GM21619 (cell line): Measurements from ENCODE around the gene TOX2.

Source experiments
- ATAC-seq: cut with Tn5 transposase; IDR thresholded peaks from one replicate; pipeline ENCODE4 v1.9.1; 2021; ENCODE audit not compliant: unreplicated experiment

Gene TOX2

DNA sequence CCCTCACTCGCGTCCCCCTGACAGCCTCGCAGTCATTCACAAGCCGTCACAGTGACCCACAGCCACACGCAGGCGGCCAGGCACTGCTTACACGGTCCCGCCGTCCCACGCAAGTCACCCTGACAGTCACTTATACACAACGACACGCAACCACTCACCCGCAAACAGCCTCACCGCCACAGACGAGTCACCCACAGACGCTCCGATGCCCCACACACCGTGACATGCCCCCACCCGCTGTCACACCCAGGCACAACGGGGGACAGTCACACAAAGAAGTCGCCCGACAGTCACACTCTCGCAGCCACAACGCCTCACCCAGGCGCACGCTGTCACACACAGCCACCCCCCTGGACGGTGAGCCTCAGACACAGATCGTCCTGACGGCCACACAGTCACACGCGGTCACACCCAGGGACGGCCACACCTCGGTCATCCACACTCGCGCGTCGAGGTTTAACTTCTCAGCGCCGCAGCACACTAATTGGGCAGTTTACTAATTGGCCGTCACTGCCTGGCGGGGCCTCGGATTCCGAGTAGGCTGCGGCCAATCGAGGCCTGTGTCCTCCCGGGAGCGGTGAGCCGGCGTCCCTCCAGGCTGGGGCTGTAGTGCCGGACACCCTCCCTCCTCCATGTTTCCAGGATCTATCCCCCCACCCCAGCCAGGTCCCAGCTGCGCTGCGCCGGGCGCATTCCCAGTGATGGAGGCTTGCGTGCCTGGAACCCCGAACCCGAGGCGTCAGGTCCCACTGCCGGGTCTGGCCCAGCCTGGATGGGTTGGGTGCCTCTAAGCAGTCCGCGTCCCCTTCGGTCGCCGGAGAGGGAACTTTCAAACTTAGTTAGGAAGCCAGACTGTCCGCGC, 790 bp downstream of the TOX2 start:
- no peak for ATAC-seq

DNA sequence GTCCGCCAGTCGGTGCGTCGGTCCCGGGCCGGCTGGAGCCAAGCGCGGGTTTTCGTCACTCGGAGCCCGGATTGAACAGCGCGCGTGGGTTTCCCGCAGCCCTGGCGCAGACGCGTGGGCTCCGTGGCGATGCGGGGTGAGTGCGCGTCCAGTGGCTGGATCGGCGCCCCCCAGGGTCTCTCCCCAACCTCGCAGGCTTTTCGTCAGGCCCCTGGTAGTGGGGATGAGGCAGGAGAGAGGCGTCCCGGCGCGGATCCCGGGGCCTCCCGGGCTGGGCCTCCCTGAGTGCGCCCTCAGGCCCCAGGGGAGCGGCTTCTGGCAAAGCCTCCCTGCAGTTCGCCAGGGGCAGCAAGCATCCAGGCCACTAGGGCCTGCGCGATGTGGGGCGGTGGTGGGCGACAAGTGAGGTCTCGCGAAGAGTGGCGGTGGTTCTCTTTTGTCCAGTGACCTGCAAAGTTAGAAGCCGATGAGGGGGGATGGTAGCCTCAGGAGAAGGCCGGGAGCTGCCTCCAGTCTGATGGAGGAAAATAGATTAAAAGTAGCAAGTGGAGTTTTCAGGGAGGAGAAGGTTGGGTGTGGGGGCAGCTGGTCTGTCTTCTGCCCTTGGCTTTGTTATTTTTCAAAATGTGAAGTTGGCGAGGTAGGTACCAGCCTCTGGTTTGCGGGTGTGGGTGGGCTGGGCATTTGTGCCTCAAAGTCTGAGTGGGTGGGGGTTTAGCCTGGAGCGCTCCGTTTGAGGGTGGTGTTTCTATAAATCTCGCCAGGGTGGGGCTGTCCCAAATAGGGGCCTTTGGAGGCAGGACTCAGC, 1.6 kb downstream of the TOX2 start:
- ATAC-seq: no peak

DNA sequence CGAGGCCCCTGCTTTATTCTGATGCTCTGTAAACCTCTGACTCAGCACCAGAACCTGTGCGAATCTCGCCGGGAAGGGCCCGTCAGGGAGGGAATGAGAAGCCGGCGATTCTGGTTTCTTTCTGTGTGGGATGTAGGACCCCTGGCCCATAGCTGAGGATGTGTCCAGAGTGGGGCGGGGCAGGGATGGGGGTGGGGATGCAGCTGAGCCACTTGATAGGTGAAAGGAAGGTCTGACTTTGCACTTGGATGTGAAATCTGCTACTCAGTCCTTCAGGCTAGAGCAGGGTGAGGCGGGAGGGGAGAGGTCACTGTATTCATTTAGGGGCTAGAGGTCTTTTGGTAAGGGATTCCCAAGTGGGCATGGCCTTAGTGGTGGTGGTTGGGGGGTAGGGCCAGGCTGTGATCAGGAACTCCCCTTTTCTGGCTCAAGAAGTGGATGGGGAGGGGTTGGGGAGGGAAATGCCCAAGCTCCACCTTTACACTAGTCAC, 2.3 kb downstream of the TOX2 start:
- no peak for ATAC-seq

- ATAC-seq: no peak
These were observed 2.7 kb downstream of the TOX2 start for GRCh38 chr20:43917380-43917779.

GRCh38 chr20:43919686-43920403, 5.2 kb downstream of the TOX2 start:
- no peak for ATAC-seq

GRCh38 chr20:43920797-43921196, 6.1 kb downstream of the TOX2 start:
- ATAC-seq: no peak

- ATAC-seq: no peak
These were observed 6.7 kb downstream of the TOX2 start for GRCh38 chr20:43921227-43921780.

- ATAC-seq: no peak
These were observed 8.0 kb downstream of the TOX2 start for GRCh38 chr20:43922614-43923013.

GRCh38 chr20:43923322-43923721, 8.7 kb downstream of the TOX2 start:
- no peak for ATAC-seq

GRCh38 chr20:43923917-43924316, 9.3 kb downstream of the TOX2 start:
- no peak for ATAC-seq

DNA sequence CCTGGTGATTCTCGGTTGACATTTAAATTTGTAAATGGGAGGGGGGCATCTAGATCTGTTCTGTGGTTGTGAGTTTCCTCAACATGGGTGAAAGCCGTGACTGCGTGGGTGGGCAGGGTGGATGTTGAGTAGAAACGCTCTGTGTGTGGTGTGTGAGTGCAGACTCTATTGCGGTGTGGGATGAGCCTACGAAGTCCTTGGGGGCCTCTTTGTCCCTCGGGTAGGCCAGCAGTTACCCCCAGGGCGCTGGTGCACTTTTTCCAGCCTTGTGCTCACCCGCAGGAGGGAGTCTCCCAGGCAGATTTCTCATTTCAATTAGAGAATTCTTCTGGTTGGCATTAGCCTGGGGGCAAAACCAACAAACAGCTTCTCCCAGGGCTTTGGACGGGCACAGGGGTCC, 10.6 kb downstream of the TOX2 start:
- no peak for ATAC-seq

GRCh38 chr20:43925801-43926200, 11.1 kb downstream of the TOX2 start:
- ATAC-seq: no peak

GRCh38 chr20:43926287-43927050, 11.8 kb downstream of the TOX2 start:
- no peak for ATAC-seq

- no peak for ATAC-seq
These were observed 17.3 kb downstream of the TOX2 start for GRCh38 chr20:43931976-43932375.

- ATAC-seq: no peak
These were observed 20.2 kb downstream of the TOX2 start for GRCh38 chr20:43934833-43935232.

- ATAC-seq: no peak
These were observed 21.6 kb downstream of the TOX2 start for GRCh38 chr20:43936104-43936770.

DNA sequence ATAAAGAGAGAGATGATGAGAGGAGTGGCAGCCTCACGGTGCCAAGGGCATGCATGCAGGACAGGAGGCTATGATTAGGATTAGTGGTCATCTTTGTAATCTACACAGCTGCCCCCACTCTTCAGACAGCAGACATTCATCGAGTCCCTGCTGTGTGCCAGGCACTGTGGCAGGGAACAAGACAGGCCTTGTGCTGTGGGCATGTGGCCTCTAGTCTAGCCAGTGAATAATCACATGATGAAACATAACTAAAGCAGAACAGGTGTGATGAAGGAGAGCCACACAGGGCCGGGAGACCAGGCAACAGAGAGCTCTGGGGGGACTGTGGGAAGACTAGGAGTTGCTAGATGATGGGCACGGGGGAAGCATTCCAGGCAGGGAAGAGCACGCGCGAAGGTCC, 22.2 kb downstream of the TOX2 start:
- no peak for ATAC-seq

GRCh38 chr20:43937591-43937990, 22.9 kb downstream of the TOX2 start:
- ATAC-seq: no peak

DNA sequence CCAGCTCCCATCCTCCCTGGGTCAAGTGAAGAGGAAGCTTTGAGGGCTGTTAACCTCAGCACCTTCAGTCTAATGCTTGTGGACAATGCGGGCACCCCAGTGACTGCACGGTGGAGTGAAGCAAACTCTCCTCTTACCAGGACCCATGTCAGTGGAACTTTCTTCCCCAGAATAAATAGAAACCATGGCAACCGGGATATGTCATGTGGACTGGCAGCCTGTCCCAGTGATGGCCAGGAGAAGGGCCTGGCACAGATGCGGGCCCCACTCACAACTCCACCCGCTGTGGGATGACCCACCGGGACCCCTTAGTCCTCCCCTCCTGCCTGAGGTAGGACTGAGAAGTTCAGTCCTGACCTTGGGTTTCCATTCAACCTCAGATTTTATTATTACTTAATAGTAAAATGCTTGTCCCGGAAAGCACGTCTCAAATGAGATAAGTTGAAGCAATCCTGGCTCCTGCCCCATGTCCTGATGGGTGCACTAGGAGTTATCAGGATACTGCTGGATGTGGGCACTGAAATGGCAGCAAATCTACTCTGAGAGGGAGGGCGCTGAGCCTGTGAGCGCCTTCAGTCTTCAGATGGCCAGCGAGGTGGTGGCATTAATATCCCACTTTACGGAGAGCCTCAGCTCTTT, 23.5 kb downstream of the TOX2 start:
- no peak for ATAC-seq
